ENCODE data around the gene CCDC117.
"Not testable (repeated sequence)": the region's sequence is repeated elsewhere in the genome, so short reads cannot be mapped to it uniquely, and the experiment has no call there.

CCDC117 gene

GRCh38 chr22:28772633-28773460 lies at the start of gene CCDC117:
Gene CCDC117 (plus strand): TSS chr22:28772695. CDS start chr22:28772850, 155 bp downstream.
- in situ Hi-C loops (cut with MboI; ENCODE audit: low sequenced_read_pairs): no loop called here

DNA sequence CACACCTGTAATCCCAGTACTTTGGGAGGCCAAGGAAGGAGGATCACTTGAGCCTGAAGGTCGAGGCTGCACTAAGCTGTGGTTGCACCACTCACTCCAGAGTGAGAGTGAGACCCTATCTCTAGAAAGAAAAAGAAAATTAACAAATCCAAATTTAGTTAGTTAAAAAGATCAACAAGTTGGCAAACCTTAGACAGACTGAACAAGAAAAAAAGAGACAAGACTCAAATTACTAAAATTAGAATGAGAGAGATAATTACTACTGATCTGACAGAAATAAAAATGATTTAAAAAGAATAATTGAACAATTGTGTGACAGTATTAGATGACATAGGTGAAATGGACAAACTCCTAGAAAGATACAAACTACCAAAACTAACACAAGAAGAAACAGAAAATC lies 44.5 kb upstream of the CCDC117 start:
- in situ Hi-C loops (cut with MboI; ENCODE audit: low sequenced_read_pairs): no loop called here

- in situ Hi-C loops (cut with MboI; ENCODE audit: low sequenced_read_pairs): no loop called here
These were observed 43.7 kb upstream of the CCDC117 start for GRCh38 chr22:28728621-28729313.

- in situ Hi-C loops (cut with MboI; ENCODE audit: low sequenced_read_pairs): no loop called here
These were observed 42.3 kb upstream of the CCDC117 start for GRCh38 chr22:28730179-28730578.

DNA sequence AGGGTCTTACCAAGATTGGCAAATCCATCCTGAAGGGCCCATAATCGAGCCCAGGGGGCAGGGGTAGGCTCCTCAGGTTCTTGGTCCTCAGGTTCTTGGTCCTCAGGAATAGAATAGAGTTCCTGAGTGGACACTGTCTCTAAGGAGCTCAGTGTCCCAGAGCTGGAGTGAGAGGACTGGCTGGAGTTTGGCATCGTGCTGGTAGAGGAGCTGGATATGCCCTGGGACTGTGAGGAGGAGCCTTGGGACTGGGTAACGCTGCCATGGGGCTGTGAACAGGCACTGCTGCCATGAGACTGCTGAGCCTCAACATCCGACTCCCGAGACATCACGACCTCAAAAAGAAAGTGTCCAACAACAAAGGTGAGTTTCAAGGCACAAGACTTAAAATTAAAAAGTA lies 38.1 kb upstream of the CCDC117 start:
- in situ Hi-C loops (cut with MboI; ENCODE audit: low sequenced_read_pairs): no loop called here

DNA sequence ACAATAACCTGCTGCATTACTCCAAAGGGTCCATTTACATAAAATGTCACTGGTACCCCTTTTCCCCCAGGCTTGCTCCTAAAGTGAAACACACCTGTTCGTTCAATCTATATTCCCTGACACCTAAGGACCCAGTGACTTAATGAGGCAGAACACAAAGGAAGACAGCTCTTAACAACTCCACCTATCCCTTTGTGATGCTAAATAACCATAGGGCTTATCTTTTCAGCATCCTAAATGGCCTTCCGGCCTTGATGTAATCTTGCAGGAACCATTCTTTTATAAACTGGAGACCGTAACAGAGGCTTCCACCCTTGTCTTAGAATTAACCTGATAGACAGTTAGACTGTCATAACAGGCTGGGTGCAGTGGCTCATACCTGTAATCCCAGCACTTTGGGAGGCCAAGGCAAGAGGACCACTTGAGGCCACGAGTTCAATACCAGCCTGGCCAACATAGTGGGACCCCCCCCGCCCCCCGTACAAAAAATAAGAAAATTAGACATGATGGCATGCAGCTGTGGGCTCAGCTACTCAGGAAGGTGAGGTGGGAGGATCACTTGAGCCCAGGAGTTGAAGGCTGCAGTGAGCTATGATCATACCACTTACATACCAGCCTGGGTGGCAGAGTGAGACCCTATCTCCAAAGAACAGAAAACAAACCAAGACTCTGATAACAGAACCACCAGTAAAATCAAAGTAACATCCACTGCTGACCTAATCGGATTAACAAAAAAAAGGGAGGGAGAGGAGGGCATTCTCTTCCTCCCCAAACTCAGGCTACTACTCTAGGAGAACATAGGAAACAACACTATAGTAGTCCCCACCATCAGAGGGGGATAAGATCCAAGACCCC lies 36.0 kb upstream of the CCDC117 start:
- in situ Hi-C loops (cut with MboI; ENCODE audit: low sequenced_read_pairs): no loop called here

DNA sequence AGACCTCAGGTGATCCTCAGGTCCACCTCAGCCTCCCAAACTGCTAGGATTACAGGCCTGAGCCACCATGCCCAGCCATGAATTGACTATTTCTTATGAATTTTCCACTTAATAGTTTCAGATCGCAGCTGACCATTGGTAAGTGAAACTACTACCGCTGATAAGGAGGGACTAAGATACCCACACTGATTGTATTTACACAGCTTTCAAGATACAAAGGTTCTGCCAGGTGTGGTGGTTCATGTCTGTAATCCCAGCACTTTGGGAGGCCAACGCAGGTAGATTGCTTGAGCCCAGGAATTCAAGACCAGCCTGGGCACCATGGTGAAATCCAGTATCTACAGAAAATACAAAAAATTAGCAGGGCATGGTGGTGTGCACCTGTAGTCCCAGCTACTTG lies 34.8 kb upstream of the CCDC117 start:
- in situ Hi-C loops (cut with MboI; ENCODE audit: low sequenced_read_pairs): no loop called here

DNA sequence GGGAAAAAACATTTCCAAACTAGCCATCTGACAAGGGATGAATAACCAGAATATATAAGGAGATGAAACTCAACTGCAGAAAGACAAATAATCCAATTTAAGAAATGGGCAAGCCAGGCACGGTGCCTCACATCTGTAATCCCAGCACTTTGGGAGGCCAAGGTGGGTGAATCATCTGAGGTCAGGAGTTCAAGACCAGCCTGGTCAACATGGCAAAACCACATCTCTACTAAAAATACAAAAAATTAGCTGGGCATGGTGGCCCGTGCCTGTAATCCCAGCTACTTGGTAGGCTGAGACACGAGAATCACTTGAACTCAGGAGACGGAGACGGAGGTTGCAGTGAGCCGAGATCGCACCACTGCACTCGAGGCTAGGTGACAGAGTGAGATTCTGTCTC lies 33.6 kb upstream of the CCDC117 start:
- in situ Hi-C loops (cut with MboI; ENCODE audit: low sequenced_read_pairs): not testable (repeated sequence)

DNA sequence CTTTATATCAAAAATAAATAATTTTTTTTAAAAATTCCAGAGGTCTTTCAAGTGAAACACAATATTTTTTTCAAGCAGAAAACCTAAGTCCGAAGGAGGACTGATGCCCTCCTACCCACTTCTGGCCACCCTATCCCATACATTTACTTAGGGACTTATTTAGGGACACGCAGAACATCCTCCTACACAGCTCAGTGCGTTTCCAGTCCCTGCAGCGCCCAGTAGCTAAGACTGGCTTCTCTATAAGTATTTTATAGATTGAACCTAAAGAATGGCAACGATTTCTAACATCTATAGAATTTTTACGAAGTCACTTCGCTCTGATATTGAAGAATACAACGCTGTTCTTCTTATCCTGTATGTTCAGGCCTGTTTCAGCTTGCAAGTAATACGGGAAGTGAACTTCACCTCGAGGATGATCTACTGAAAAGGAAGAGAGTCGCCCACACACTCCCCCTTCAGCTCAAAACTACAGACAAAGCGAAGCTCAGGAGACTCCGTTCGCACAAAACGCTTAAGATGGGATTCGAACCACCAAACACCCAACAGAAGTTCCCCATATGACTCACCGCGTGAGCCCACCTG lies 31.2 kb upstream of the CCDC117 start:
- in situ Hi-C loops (cut with MboI; ENCODE audit: low sequenced_read_pairs): no loop called here

DNA sequence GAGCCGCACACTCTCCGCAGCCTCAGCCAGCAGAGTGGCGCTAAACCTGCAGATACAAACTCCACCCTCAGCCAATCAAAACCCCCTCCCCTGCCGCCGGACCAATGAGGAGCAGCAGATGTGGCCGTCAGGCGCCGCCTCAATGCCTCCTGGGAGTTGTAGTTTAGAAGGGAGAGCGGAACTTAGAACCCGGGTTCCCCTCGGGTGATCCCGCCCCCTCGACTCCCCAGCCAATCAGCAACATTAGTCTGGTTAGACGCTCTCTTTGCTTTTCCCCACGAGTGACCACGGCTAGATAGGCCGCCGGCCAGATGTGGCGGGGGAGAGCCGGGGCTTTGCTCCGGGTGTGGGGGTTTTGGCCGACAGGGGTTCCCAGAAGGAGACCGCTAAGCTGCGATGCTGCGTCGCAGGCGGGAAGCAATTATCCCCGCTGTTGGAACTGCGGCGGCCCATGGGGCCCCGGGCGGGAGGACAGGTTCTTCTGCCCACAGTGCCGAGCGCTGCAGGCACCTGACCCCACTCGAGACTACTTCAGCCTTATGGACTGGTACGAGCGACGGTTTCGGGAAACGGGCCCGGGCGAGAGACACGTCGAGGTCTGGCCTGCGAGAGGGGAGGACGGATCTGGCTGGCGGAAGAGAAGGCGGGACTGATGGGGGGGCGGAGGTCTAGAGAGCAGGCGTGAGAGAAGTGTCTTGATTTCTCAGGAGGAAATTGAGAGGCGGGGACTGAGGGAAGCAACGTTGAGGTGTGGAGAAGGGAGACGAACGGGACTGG lies 30.5 kb upstream of the CCDC117 start, which contains the start of the genes CHEK2 and HSCB:
Gene CHEK2 (minus strand): TSS at position 36 of the 777 bp plus-strand sequence. CDS start 7,099 bp downstream, outside the sequence.
Gene HSCB (plus strand): TSS at position 255 of the 777 bp plus-strand sequence. CDS start 57 bp downstream, at position 312.
- in situ Hi-C loops (cut with MboI; ENCODE audit: low sequenced_read_pairs): no loop called here

- in situ Hi-C loops (cut with MboI; ENCODE audit: low sequenced_read_pairs): no loop called here
These were observed 29.9 kb upstream of the CCDC117 start for GRCh38 chr22:28742562-28742962.

DNA sequence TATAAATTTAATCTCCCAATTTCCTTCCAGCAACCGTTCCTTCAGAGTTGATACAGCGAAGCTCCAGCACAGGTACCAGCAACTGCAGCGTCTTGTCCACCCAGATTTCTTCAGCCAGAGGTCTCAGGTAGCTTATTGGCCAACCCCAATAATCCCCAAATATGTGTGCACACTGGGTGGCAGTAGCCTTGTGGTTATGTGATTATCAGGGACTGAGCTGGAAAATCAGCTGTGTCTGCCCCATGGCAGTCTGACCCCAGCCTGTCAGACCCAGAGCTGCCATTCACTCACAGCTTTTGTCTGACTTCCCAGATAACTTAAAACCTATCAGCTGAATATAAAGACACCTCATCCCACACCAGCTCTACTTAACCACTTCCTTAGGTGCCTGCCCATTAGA lies 28.6 kb upstream of the CCDC117 start:
- in situ Hi-C loops (cut with MboI; ENCODE audit: low sequenced_read_pairs): no loop called here

DNA sequence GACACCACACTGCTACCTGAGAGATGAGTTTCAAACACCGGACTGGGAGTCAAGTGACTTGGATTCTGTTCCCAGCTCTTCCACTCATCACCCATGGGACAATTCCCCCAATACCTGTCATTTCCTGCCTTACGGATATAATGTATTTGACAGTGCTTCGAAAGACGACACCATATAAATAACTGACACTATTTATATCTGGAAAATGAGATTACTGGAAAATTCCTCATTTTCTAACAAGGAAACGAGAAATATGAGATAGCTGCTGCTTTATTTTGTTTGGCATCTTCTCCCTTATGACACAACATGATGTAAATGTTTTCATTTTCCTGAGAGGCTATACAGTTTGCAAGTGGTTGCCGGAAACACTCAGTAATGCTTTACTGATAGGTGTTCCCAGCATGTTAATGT lies 22.0 kb upstream of the CCDC117 start:
- in situ Hi-C loops (cut with MboI; ENCODE audit: low sequenced_read_pairs): no loop called here

GRCh38 chr22:28754512-28754911 lies 18.0 kb upstream of the CCDC117 start:
- in situ Hi-C loops (cut with MboI; ENCODE audit: low sequenced_read_pairs): not testable (repeated sequence)

DNA sequence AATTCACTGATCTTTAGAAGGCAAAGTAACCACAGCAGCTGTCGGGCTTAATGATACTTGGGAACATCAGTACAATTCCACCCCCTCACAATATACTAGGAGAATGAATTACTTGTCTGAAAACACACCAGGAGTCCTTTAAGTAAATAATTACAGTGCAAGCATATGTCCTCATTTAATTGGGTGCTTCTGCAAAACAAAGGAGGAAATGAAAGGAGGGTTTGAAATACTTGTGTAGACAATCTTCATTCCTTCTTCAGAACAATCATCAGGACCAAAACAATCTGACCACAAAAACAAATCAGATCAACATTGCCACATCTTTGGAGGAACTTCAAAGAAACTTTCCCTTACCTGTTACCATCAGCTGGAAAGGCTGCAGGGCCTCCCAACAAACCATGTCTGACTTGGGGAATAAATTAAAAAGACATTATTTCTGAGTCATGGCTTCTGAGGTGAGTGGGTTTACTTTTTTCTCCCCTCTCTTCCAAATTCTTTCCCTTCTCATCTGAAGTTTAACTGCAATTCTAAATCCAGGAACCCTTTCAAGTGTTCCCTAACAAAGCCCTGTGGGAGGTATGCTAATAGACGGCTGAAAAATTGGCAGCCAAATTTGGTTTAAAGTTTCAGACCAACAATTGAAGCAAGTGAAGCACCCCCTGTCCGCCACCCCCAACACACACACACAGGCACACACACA lies 12.5 kb upstream of the CCDC117 start:
- in situ Hi-C loops (cut with MboI; ENCODE audit: low sequenced_read_pairs): no loop called here

DNA sequence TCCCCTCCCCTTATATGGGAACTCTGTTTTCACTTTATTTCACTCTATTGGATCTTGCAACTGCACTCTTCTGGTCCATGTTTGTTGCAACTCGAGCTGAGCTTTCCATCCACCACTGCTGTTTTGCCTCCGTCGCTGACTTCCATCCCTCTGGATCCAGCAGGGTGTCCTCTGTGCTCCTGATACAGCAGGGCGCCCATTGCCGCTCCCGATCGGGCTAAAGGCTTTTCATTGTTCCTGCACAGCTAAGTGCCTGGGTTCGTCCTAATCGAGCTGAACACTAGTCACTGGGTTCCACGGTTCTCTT lies 11.1 kb upstream of the CCDC117 start:
- in situ Hi-C loops (cut with MboI; ENCODE audit: low sequenced_read_pairs): no loop called here

GRCh38 chr22:28762000-28762399 lies 10.5 kb upstream of the CCDC117 start:
- in situ Hi-C loops (cut with MboI; ENCODE audit: low sequenced_read_pairs): not testable (repeated sequence)

DNA sequence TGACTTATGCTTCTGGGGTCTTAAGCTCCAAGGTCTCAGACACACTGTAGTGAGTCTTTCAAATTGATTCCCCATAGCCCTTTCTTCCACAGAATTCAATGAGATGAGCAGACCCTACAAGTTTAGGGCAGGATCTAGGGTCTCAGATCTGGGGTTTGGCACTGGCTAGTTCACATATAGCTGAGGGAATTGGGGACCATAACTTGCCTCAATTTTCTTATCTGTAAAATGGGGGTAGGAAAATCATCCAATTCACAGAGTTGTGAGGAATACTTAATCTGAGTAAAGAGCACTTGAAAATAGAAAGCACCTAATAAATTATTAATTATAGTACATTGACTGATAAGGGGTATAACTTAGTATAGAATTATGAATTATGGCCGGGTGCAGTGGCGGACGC lies 5.9 kb upstream of the CCDC117 start:
- in situ Hi-C loops (cut with MboI; ENCODE audit: low sequenced_read_pairs): no loop called here

DNA sequence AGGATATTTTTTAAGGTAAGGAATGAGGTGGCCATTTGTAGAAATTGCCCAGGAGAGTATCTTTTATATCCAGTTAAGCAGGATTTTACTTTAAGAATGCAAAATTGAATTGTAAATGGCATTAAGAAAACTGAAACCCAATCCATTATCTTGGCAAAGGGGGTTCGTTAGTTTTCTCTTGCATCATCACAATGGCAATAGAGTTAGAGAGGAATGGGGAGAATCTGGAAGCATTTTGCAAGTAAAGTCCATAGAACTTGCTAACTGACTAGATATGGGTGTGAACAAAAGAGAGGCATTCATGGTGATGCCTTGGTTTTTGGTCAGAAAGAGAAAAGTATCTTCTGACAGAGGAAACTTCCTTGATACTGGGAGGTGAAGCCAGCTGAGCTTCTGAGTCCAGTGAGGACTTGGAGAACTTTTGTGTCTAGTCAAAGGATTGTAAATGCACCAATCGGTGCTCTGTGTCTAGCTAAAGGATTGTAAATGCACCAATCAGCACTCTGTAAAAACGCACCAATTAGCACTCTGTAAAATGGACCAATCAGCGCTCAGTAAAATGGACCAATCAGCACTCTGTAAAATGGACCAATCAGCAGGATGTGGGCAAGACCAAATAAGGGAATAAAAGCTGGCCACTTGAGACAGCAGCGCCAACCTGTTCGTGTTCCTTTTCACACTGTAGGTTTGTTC lies 3.6 kb upstream of the CCDC117 start:
- in situ Hi-C loops (cut with MboI; ENCODE audit: low sequenced_read_pairs): no loop called here
